H1 (cell line): ENCODE measurements around the gene C19orf38. TPM values are rescaled to one million over a fixed set of nuclear protein-coding genes. Genes with fewer than 3 reads are reported as not detected.

ENCODE experiments used
- CTCF ChIA-PET: fragments of 300-600 bp; sonication (Branson Sonifier 250); formaldehyde crosslinking; loops from one replicate; lab custom pipeline; 2021; ENCODE audit not compliant: partially characterized antibody; lab: Charles Lee
- POLR2A ChIA-PET: fragments of 300-600 bp; sonication (Branson Sonifier 250); formaldehyde crosslinking; loops from one replicate; lab custom pipeline; 2021; ENCODE audit warnings: inconsistent platforms; ENCODE audit not compliant: partially characterized antibody; lab: Charles Lee
- DNase-seq, 2 experiments: peaks; one replicate each; pipeline versions ENCODE4 v3.0.0 to v3.0.0-alpha.2; 2010 to 2022; ENCODE audit warnings: low spot score in 2 of 2, low read depth in 1 of 2, mixed read lengths in 1 of 2
- FAIRE-seq: peaks from 2 replicates; lab custom pipeline; 2011; peaks lifted over from hg19 to GRCh38; lab: Jason Lieb, UNC
- H2AFZ ChIP-seq: 2 replicates; pipeline ENCODE4 v1.8.1; 2012; ENCODE audit warnings: low read length, inconsistent platforms
- H2AK5ac ChIP-seq: 2 replicates; pipeline ENCODE4 v1.6.1; 2013; ENCODE audit warnings: low read depth, low read length
- H2BK120ac ChIP-seq: replicated peaks from 2 replicates; pipeline ENCODE3; 2013; ENCODE audit warnings: low read depth, low read length, inconsistent platforms
- H2BK12ac ChIP-seq: 2 replicates; pipeline ENCODE4 v1.6.1; 2013; ENCODE audit warnings: low read depth, low read length
- H2BK15ac ChIP-seq: 2 replicates; pipeline ENCODE4 v1.6.1; 2013; ENCODE audit warnings: low read length
- H2BK20ac ChIP-seq: 2 replicates; pipeline ENCODE4 v1.6.1; 2013; ENCODE audit warnings: low read length
- H2BK5ac ChIP-seq: 2 replicates; pipeline ENCODE4 v1.6.1; 2013; ENCODE audit warnings: low read depth, low read length
- H3K14ac ChIP-seq: 2 replicates; pipeline ENCODE4 v1.6.1; 2013; ENCODE audit warnings: inconsistent platforms; ENCODE audit not compliant: insufficient read length
- H3K18ac ChIP-seq: 2 replicates; pipeline ENCODE4 v1.6.1; 2013; ENCODE audit warnings: low read length; ENCODE audit errors: extremely low read depth
- H3K23ac ChIP-seq: 2 replicates; pipeline ENCODE4 v1.6.1; 2013; ENCODE audit warnings: inconsistent platforms; ENCODE audit not compliant: insufficient read length
- H3K23me2 ChIP-seq: 2 replicates; pipeline ENCODE4 v1.6.1; 2013; ENCODE audit warnings: low read depth, low read length
- H3K27ac ChIP-seq: 2 replicates; pipeline ENCODE4 v1.6.1; 2011; ENCODE audit warnings: low read depth, low read length, inconsistent platforms
- H3K27me3 ChIP-seq, 4 experiments: replicated peaks in 1 of 4; 1 replicate in 1 of 4; 2 replicates in 3 of 4; pipeline versions ENCODE4 v1.6.1 to v1.8.1; 2011 to 2013; ENCODE audit warnings: low read length in 3 of 4, mild to moderate bottlenecking in 3 of 4, inconsistent platforms in 2 of 4, mixed read lengths in 2 of 4, moderate library complexity in 1 of 4; ENCODE audit not compliant: control insufficient read depth in 3 of 4, insufficient read depth in 3 of 4; ENCODE audit errors: extremely low read depth in 1 of 4
- H3K36me3 ChIP-seq, 4 experiments: 2 replicates each; pipeline versions ENCODE4 v1.6.1 to v1.8.1; 2011 to 2013; ENCODE audit warnings: mild to moderate bottlenecking in 4 of 4, low read length in 3 of 4, moderate library complexity in 2 of 4, control low read depth in 1 of 4, inconsistent platforms in 1 of 4; ENCODE audit not compliant: insufficient read depth in 4 of 4, control insufficient read depth in 2 of 4
- H3K4ac ChIP-seq: replicated peaks from 2 replicates; pipeline ENCODE3; 2013; ENCODE audit warnings: low read length, low read depth, mixed read lengths, inconsistent platforms; ENCODE audit not compliant: insufficient read length
- H3K4me1 ChIP-seq, 4 experiments: replicated peaks in 1 of 4; 1 replicate in 1 of 4; 2 replicates in 3 of 4; pipeline versions ENCODE4 v1.6.1 to v1.8.1; 2011 to 2013; ENCODE audit warnings: low read length in 3 of 4, inconsistent platforms in 2 of 4, mixed read lengths in 1 of 4; ENCODE audit not compliant: insufficient read depth in 4 of 4, control insufficient read depth in 3 of 4
- H3K4me2 ChIP-seq, 2 experiments: 2 replicates each; pipeline versions ENCODE4 v1.6.1 to v1.8.1; 2011 to 2013; ENCODE audit warnings: low read depth in 2 of 2, low read length in 2 of 2, control low read depth in 1 of 2, inconsistent platforms in 1 of 2, mild to moderate bottlenecking in 1 of 2; ENCODE audit not compliant: insufficient read depth in 1 of 2
- H3K4me3 ChIP-seq, 4 experiments: fragments of 200-600, 300-600 bp in 1 of 4; sonication (generic), shearing (Covaris generic), sonication (Bioruptor Twin) in 1 of 4; 2 replicates each; pipeline versions ENCODE4 v1.5.1 to v1.8.1; 2011 to 2016; ENCODE audit warnings: low read length in 4 of 4, low read depth in 3 of 4, control low read depth in 2 of 4, inconsistent platforms in 2 of 4, mild to moderate bottlenecking in 2 of 4, mixed read lengths in 1 of 4, moderate library complexity in 1 of 4; ENCODE audit not compliant: insufficient read depth in 2 of 4; ENCODE audit errors: extremely low read depth in 1 of 4
- H3K56ac ChIP-seq: replicated peaks from 2 replicates; pipeline ENCODE3; 2013; ENCODE audit warnings: low read depth, mild to moderate bottlenecking, mixed read lengths, low read length, inconsistent platforms; ENCODE audit not compliant: insufficient read length
- H3K79me1 ChIP-seq: 2 replicates; pipeline ENCODE4 v1.6.1; 2013; ENCODE audit warnings: low read depth, low read length, control low read depth
- H3K79me2 ChIP-seq, 2 experiments: 2 replicates each; pipeline versions ENCODE4 v1.6.1 to v1.8.1; 2012 to 2013; ENCODE audit warnings: low read length in 2 of 2, mild to moderate bottlenecking in 2 of 2, inconsistent platforms in 1 of 2; ENCODE audit not compliant: insufficient read depth in 2 of 2, control insufficient read depth in 1 of 2
- H3K9ac ChIP-seq, 4 experiments: replicated peaks in 1 of 4; 1 replicate in 1 of 4; 2 replicates in 3 of 4; pipeline versions ENCODE4 v1.6.1 to v1.8.1; 2011 to 2013; ENCODE audit warnings: low read depth in 3 of 4, low read length in 3 of 4, control low read depth in 2 of 4, mild to moderate bottlenecking in 2 of 4, moderate library complexity in 2 of 4, inconsistent platforms in 1 of 4; ENCODE audit errors: extremely low read depth in 1 of 4
- H3K9me3 ChIP-seq, 2 experiments: 2 replicates each; pipeline versions ENCODE4 v1.6.1 to v1.8.1; 2012 to 2013; ENCODE audit warnings: mild to moderate bottlenecking in 2 of 2, moderate library complexity in 2 of 2, control low read depth in 1 of 2, inconsistent platforms in 1 of 2, low read depth in 1 of 2, low read length in 1 of 2, mixed read lengths in 1 of 2; ENCODE audit not compliant: insufficient read depth in 2 of 2
- H4K20me1 ChIP-seq, 2 experiments: replicated peaks in 1 of 2; 2 replicates each; pipeline versions ENCODE3 to v1.8.1; 2011 to 2013; ENCODE audit warnings: inconsistent platforms in 2 of 2, low read length in 2 of 2, mild to moderate bottlenecking in 1 of 2; ENCODE audit not compliant: insufficient read depth in 2 of 2, control insufficient read depth in 1 of 2
- H4K5ac ChIP-seq: 2 replicates; pipeline ENCODE4 v1.6.1; 2013; ENCODE audit warnings: low read length, low read depth, mixed read lengths, inconsistent platforms; ENCODE audit not compliant: insufficient read length
- H4K8ac ChIP-seq: 2 replicates; pipeline ENCODE4 v1.8.0; 2013; ENCODE audit warnings: mild to moderate bottlenecking, moderate library complexity, low read length, inconsistent platforms; ENCODE audit not compliant: insufficient read depth; ENCODE audit errors: extremely low read depth
- H4K91ac ChIP-seq: replicated peaks from 2 replicates; pipeline ENCODE3; 2013; ENCODE audit warnings: low read length, mixed read lengths, inconsistent platforms; ENCODE audit not compliant: insufficient read length
- EP300 ChIP-seq, 2 experiments: IDR thresholded peaks; 1 replicate in 1 of 2; 2 replicates in 1 of 2; pipeline ENCODE4 v1.6.1; 2011 to 2012; ENCODE audit warnings: low read depth in 2 of 2, low read length in 2 of 2, mild to moderate bottlenecking in 2 of 2, borderline replicate concordance in 1 of 2, inconsistent platforms in 1 of 2, moderate library complexity in 1 of 2
- KDM4A ChIP-seq: IDR thresholded peaks from one replicate; pipeline ENCODE4 v1.7.1; 2012; ENCODE audit warnings: low read depth, mild to moderate bottlenecking, moderate library complexity, low read length, inconsistent platforms; ENCODE audit not compliant: severe bottlenecking
- MAX ChIP-seq: IDR thresholded peaks from 2 replicates; pipeline ENCODE4 v1.6.1; 2012; ENCODE audit warnings: inconsistent platforms
- RXRA ChIP-seq: IDR thresholded peaks from 2 replicates; pipeline ENCODE4 v1.6.1; 2011; ENCODE audit warnings: low read depth, mild to moderate bottlenecking, low read length, moderate library complexity; ENCODE audit not compliant: insufficient read depth
- WGBS, 2 experiments: shearing (Covaris generic) in 1 of 2; methylation state at CpG; one replicate each; pipeline versions ENCODE4 v1.1.6 to v1.1.7; 2013 to 2015; ENCODE audit warnings: low lambda C conversion rate in 2 of 2, mixed read lengths in 2 of 2, inconsistent platforms in 1 of 2, low coverage in 1 of 2, missing lambda C conversion rate in 1 of 2; ENCODE audit not compliant: insufficient replicate concordance in 2 of 2, insufficient coverage in 1 of 2, insufficient read length in 1 of 2; ENCODE audit errors: extremely low coverage in 1 of 2, missing lambda C conversion rate in 1 of 2; 5-methylcytosine and 5-hydroxymethylcytosine counted together
- polyA plus RNA-seq, 7 experiments: library from polyadenylated mRNA; depleted of rRNA in 3 of 7; stranded (reverse) in 5 of 7; unstranded in 2 of 7; fragments of >200 nt in 5 of 7; fragments of 200-250 nt in 2 of 7; gene quantifications; 1 replicate in 5 of 7; 2 replicates in 1 of 7; 4 replicates in 1 of 7; pipeline versions ENCODE4 v1.2.1 to v1.2.3, GENCODE V29; 2011 to 2013; ENCODE audit warnings: missing spikeins in 2 of 7, mixed read lengths in 2 of 7
- total RNA-seq: library from RNA; stranded (reverse); fragmentation: NEBNext Ultra II Directional; extraction: Animal tissue kit (Norgen Biotek cat#: 25700); gene quantifications from 2 replicates; pipeline ENCODE4 v1.2.1, GENCODE V29; 2021
- TF ChIP-seq, protein P1 (sequence below): IDR thresholded peaks from 2 replicates; pipeline ENCODE4 v1.6.1; 2011; ENCODE audit warnings: low read depth, mild to moderate bottlenecking, low read length; ENCODE audit not compliant: insufficient read depth

The C19orf38 gene
- total and polyA plus RNA-seq, 2 of the 8 experiments (the other 6 are each of a cell fraction or from before 2014, with no cell fraction given): 0.53 TPM; not detected in 1

DNA sequence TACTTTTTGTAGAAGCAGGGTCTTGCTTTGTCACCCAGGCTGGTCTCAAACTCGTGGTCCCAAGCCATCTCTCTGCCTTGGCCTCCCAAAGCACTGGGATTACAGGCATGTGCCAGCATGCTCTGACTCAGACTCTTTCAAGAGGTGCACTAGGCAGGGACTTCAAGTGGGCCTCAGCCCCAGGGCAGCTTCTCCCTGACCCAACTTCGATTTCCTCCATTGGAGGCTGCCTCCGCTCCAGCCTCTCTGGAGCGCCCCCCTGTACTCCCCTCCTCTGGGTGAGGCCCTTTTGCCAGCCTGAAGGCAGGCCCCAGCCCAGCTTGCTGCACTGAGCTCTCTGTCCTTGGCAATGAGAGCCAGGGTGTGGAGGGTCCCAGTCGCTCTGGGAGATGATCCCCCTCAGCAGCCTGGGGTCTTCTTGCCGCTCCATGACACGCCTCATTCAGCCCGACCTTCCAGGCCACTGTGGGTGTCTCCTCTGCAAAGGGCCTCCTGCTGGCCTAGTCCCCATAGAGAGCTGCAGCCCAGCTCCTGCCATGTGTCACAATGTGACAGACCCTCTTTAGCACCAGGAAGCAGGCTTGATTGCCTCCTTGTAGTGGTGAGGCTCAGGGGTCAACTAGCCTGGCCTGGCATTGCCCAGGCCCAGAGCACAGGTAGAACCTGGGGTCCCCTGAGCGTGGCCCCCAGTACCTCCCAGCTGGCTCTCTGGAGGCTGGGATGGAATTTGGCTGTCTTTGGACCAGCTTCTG, 39.6 kb downstream of the C19orf38 start:
- H2AFZ ChIP-seq: no peak overlapping the region
- H3K4me1 ChIP-seq: peaks cover 22 to 51% (median 42%) of the 10 kb centered on the region in 4 experiments
- H3K4me2 ChIP-seq: peak overlapping the region; percentile 56 to 61
- H3K23me2 ChIP-seq: no peaks in the 10 kb centered on the region
- H3K36me3 ChIP-seq: no peaks in the 10 kb centered on the region
- POLR2A ChIA-PET: interaction anchor here (0.6 to 6.8 kb wide), 12 partner anchors 9 to 153 kb away, joined by 3 to 72 read pairs (median 7); partner anchors contain the start of genes CARM1 and TMED1
- peak overlapping the region; percentile 46 for H4K8ac ChIP-seq
- peak overlapping the region; percentile 97; the same call in 1 of the 2 replicates for H2BK12ac ChIP-seq
- H3K4me3 ChIP-seq: peak overlapping the region in 1 of 4 experiments; percentile 37; a peak in 2 of 8 replicates
- peak overlapping the region; percentile 61 for H3K4ac ChIP-seq
- peak overlapping the region; percentile 36 for H2BK120ac ChIP-seq
- H3K27me3 ChIP-seq: no peaks in the 10 kb centered on the region
- H2BK15ac ChIP-seq: peak overlapping the region; percentile 95; the same call in 1 of the 2 replicates
- peak overlapping the region; percentile 95 for H2BK5ac ChIP-seq
- no peak for DNase-seq
- no peak for TF ChIP-seq KDM4A
- TF ChIP-seq, protein P1, sequence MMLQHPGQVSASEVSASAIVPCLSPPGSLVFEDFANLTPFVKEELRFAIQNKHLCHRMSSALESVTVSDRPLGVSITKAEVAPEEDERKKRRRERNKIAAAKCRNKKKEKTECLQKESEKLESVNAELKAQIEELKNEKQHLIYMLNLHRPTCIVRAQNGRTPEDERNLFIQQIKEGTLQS: no peak
- TF ChIP-seq RXRA: no peak
- TF ChIP-seq EP300 (IDR thresholded peaks at IDR 0.05; ENCODE audit: borderline replicate concordance in 1 of 2, low read depth in 2 of 2, low read length in 2 of 2): no peak
- TF ChIP-seq MAX: peak; percentile 9; the same call in 1 of the 2 replicates
- peaks cover 0 to 77% of the 10 kb centered on the region in 2 experiments; a peak in 2 of 4 replicates for H3K79me2 ChIP-seq
- peak overlapping the region; percentile 65 for H3K27ac ChIP-seq
- H4K91ac ChIP-seq: peak overlapping the region; percentile 61
- no peaks in the 10 kb centered on the region for H3K9me3 ChIP-seq
- CTCF ChIA-PET: interaction anchor here (0.6 to 11.7 kb wide), 18 partner anchors 9 to 177 kb away, joined by 3 to 103 read pairs (median 3); partner anchors contain the start of genes CARM1 and TMED1
- 75% methylated on average over 9 of the region's 9 CpGs; no CpG with 5 or more reads in 1 of the 2 experiments for WGBS, 2 experiments
- H3K79me1 ChIP-seq: peaks cover 27% of the 10 kb centered on the region
- no peak overlapping the region for H3K14ac ChIP-seq
- peak overlapping the region; percentile 70 for H4K5ac ChIP-seq
- FAIRE-seq: no peak
- H3K18ac ChIP-seq: peak overlapping the region; percentile 93
- no peak overlapping the region for H3K56ac ChIP-seq
- H3K9ac ChIP-seq: peak overlapping the region in 3 of 4 experiments; percentile 16 to 38 (median 38); a peak in 4 of 7 replicates
- H4K20me1 ChIP-seq: peaks cover 0 to 12% of the 10 kb centered on the region in 2 experiments
- peak overlapping the region; percentile 97 for H2AK5ac ChIP-seq
- no peak overlapping the region for H3K23ac ChIP-seq
- peak overlapping the region; percentile 75 for H2BK20ac ChIP-seq
